ENCODE results near the gene NINJ1. TPM values are rescaled to one million over a fixed set of nuclear protein-coding genes. Genes with fewer than 3 reads are reported as not detected.

NINJ1 gene
- total RNA-seq, 1 experiment from 2014 or later: 26.7 TPM

DNA sequence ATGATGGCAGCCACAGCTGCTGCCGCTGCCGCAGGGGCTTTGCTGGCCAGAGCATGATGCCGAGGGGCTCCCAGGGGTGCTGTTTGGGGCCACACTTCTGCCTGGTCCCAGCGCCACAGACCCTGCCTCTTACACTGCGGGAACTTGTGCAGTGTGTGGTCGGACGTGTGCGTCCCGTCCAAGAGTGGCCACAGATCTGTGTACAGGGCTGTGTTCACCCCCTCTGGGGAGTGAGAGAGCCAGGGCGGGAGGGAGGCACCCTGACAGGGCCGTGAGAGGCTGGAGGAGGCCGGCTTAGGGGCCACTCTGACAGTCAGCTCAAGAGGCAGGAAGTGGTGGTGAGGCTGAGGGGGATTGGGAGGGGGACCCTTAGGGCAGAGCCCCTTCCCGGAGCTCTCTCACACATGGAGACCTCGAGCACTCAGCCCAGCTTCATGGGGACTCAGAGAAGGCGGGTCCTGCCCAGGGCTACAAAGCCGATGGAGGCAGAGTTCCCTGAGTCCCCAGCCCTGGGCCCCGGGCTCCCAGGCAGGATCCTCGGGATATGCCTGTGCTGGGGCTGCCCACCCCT, 51.1 kb downstream of the NINJ1 start:
- intact Hi-C loops (cut with micrococcal nuclease; ENCODE audit: unreplicated experiment): no loop called here
- TF ChIP-seq POLR2AphosphoS5 (IDR thresholded peaks at IDR 0.05; ENCODE audit: low read depth, low read length): no peak
- TF ChIP-seq, protein P1, sequence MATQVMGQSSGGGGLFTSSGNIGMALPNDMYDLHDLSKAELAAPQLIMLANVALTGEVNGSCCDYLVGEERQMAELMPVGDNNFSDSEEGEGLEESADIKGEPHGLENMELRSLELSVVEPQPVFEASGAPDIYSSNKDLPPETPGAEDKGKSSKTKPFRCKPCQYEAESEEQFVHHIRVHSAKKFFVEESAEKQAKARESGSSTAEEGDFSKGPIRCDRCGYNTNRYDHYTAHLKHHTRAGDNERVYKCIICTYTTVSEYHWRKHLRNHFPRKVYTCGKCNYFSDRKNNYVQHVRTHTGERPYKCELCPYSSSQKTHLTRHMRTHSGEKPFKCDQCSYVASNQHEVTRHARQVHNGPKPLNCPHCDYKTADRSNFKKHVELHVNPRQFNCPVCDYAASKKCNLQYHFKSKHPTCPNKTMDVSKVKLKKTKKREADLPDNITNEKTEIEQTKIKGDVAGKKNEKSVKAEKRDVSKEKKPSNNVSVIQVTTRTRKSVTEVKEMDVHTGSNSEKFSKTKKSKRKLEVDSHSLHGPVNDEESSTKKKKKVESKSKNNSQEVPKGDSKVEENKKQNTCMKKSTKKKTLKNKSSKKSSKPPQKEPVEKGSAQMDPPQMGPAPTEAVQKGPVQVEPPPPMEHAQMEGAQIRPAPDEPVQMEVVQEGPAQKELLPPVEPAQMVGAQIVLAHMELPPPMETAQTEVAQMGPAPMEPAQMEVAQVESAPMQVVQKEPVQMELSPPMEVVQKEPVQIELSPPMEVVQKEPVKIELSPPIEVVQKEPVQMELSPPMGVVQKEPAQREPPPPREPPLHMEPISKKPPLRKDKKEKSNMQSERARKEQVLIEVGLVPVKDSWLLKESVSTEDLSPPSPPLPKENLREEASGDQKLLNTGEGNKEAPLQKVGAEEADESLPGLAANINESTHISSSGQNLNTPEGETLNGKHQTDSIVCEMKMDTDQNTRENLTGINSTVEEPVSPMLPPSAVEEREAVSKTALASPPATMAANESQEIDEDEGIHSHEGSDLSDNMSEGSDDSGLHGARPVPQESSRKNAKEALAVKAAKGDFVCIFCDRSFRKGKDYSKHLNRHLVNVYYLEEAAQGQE (IDR thresholded peaks at IDR 0.05; ENCODE audit: insufficient read depth in 1 of 2, low read depth in 2 of 2, low read length in 1 of 2): no peak
- Histone ChIP-seq H3K4me3 (ENCODE audit: low read depth in 2 of 2, low read length in 2 of 2) (no peak overlapping the region), H3K9me3 (ENCODE audit: control insufficient read depth, insufficient read depth, low read depth, low read length) (no peaks in the 10 kb centered on the region), H3K36me3 (ENCODE audit: control insufficient read depth, insufficient read depth, low read length) (no peaks in the 10 kb centered on the region), H3K4me1 (ENCODE audit: control insufficient read depth, insufficient read depth, low read length) (no peaks in the 10 kb centered on the region), H3K27me3 (ENCODE audit: control insufficient read depth, insufficient read depth, low read length) (no peaks in the 10 kb centered on the region), H3K27ac (ENCODE audit: low read length) (no peak overlapping the region)
- POLR2A ChIA-PET: no interaction called here
- ATAC-seq (no peak), DNase-seq (ENCODE audit: low read depth, low spot score) (no peak)
- in situ Hi-C loops (cut with HindIII; ENCODE audit: low pct_unique_long_range_greater_than_20kb, low sequenced_read_pairs): no loop called here
- no TSS peak for BruUV-seq (replicated peaks)
- CTCF ChIA-PET: no interaction called here

DNA sequence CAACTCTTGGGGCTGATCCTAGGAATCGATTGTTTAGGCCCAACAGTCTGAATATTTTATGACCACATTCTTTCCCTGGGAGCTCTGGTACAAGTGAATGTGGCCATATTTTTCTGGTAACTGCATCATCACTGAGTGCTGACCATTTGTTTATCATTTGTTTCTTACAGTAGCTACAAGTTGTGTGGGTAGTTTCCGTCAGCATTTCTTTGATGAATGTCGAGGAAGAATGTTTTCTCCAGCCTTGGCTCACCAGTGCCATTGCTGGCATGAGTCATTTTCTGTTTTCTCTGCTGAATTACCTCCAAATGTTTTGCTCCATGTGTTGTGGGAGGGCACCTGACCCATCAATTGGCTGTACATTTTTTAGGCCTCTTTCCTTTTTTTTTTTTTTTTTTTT, 52.1 kb downstream of the NINJ1 start:
- Histone ChIP-seq H3K27ac (ENCODE audit: low read length) (no peak overlapping the region), H3K4me3 (ENCODE audit: low read depth in 2 of 2, low read length in 2 of 2) (no peak overlapping the region), H3K4me1 (ENCODE audit: control insufficient read depth, insufficient read depth, low read length) (no peaks in the 10 kb centered on the region), H3K9me3 (ENCODE audit: control insufficient read depth, insufficient read depth, low read depth, low read length) (no peaks in the 10 kb centered on the region), H3K36me3 (ENCODE audit: control insufficient read depth, insufficient read depth, low read length) (no peaks in the 10 kb centered on the region), H3K27me3 (ENCODE audit: control insufficient read depth, insufficient read depth, low read length) (no peaks in the 10 kb centered on the region)
- no peak for ATAC-seq
- intact Hi-C loops (cut with micrococcal nuclease; ENCODE audit: unreplicated experiment) (no loop called here), in situ Hi-C loops (cut with HindIII; ENCODE audit: low pct_unique_long_range_greater_than_20kb, low sequenced_read_pairs) (no loop called here)
- DNase-seq (ENCODE audit: low read depth, low spot score): no peak
- BruUV-seq (replicated peaks): no TSS peak
- ChIA-PET POLR2A (no interaction called here), CTCF (no interaction called here)
- TF ChIP-seq SIN3A (IDR thresholded peaks at IDR 0.05; ENCODE audit: borderline replicate concordance, insufficient read depth, low read depth, low read length) (no peak), TCF7L2 (IDR thresholded peaks at IDR 0.05; ENCODE audit: low read depth, low read length) (no peak), POLR2AphosphoS5 (IDR thresholded peaks at IDR 0.05; ENCODE audit: low read depth, low read length) (no peak)
- TF ChIP-seq, protein P1 (IDR thresholded peaks at IDR 0.05; ENCODE audit: insufficient read depth in 1 of 2, low read depth in 2 of 2, low read length in 1 of 2): no peak
- TF ChIP-seq, protein P2, sequence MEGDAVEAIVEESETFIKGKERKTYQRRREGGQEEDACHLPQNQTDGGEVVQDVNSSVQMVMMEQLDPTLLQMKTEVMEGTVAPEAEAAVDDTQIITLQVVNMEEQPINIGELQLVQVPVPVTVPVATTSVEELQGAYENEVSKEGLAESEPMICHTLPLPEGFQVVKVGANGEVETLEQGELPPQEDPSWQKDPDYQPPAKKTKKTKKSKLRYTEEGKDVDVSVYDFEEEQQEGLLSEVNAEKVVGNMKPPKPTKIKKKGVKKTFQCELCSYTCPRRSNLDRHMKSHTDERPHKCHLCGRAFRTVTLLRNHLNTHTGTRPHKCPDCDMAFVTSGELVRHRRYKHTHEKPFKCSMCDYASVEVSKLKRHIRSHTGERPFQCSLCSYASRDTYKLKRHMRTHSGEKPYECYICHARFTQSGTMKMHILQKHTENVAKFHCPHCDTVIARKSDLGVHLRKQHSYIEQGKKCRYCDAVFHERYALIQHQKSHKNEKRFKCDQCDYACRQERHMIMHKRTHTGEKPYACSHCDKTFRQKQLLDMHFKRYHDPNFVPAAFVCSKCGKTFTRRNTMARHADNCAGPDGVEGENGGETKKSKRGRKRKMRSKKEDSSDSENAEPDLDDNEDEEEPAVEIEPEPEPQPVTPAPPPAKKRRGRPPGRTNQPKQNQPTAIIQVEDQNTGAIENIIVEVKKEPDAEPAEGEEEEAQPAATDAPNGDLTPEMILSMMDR (IDR thresholded peaks at IDR 0.05): no peak
